ENCODE results near the gene SAA2. TPM values are rescaled to one million over a fixed set of nuclear protein-coding genes. Genes with fewer than 3 reads are reported as not detected.

Gene SAA2
- total and polyA plus RNA-seq, 10 of the 15 experiments (the other 5 are each of a cell fraction or from before 2014, with no cell fraction given), result 0.18 to 4.1 (median 0.28) TPM; not detected in 2

DNA sequence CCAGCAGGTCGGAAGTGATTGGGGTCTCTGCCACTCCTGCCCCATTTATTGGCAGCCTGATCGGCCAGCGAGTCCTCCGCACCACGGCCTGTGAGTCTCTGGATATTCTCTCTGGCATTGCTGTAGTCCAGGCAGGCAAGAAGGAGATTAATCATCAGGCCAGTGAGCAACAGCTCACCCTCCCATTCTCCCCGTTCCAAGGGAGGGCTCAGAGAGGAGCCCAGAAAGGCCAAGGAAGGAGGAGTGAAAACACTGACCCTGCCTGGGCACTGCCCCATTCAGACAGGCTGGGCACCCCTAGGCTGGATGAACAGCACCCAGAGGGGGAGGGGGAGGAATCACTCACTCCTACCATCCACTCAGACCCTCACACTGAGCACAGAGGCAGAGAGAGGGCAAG, 3.1 kb downstream of the SAA2 start:
- Histone ChIP-seq H3K27me3 (replicated peaks in 1 of 2; ENCODE audit: control insufficient read depth in 2 of 2, insufficient read depth in 2 of 2, low read length in 1 of 2) (no peaks in the 10 kb centered on the region), H3K27ac (ENCODE audit: control insufficient read depth, insufficient read depth) (peak overlapping the region; percentile 85), H2AFZ (ENCODE audit: control insufficient read depth, low read depth, low read length) (peak overlapping the region; percentile 26; the same call in 1 of the 2 replicates), H3K4me2 (ENCODE audit: control insufficient read depth, insufficient read depth) (peak overlapping the region; percentile 33; the same call in 1 of the 2 replicates), H3K79me2 (ENCODE audit: control insufficient read depth, insufficient read depth, low read length) (no peaks in the 10 kb centered on the region), H3K4me1 (ENCODE audit: control insufficient read depth, insufficient read depth, low read length) (peaks cover 24% of the 10 kb centered on the region), H3K4me3 (no peak overlapping the region), H3K9ac (ENCODE audit: control insufficient read depth, insufficient read depth, low read length) (no peak overlapping the region), H3K9me3 (replicated peaks; ENCODE audit: control insufficient read depth, insufficient read depth, low read length) (no peaks in the 10 kb centered on the region), H3K36me3 (ENCODE audit: control insufficient read depth in 2 of 2, insufficient read depth in 2 of 2, low read length in 1 of 2) (no peaks in the 10 kb centered on the region), H4K20me1 (ENCODE audit: control insufficient read depth, insufficient read depth) (no peaks in the 10 kb centered on the region)
- no peak for FAIRE-seq
- RAD21 ChIA-PET (ENCODE audit: unreplicated experiment), result interaction anchor here (0.6 to 4.3 kb wide), 5 partner anchors 15 to 519 kb away, joined by 3 to 39 read pairs (median 5); partner anchors contain the start of gene LDHA
- CTCF ChIA-PET, result interaction anchor here (1.1 to 3.2 kb wide), 10 partner anchors 20 to 518 kb away, joined by 3 to 44 read pairs (median 10); partner anchors contain the start of genes GTF2H1, HPS5, LDHA and SAA1
- in situ Hi-C loops (cut with MboI), result no loop called here
- peak; percentile 1; the same call in 1 of the 3 replicates for ATAC-seq
- WGBS (ENCODE audit: insufficient coverage, insufficient replicate concordance, low lambda C conversion rate, missing lambda C conversion rate), result 64% methylated on average over 6 of the region's 6 CpGs
- TF ChIP-seq TCF12 (IDR thresholded peaks at IDR 0.05; ENCODE audit: low read depth, low read length), result no peak
- TF ChIP-seq, protein P1, sequence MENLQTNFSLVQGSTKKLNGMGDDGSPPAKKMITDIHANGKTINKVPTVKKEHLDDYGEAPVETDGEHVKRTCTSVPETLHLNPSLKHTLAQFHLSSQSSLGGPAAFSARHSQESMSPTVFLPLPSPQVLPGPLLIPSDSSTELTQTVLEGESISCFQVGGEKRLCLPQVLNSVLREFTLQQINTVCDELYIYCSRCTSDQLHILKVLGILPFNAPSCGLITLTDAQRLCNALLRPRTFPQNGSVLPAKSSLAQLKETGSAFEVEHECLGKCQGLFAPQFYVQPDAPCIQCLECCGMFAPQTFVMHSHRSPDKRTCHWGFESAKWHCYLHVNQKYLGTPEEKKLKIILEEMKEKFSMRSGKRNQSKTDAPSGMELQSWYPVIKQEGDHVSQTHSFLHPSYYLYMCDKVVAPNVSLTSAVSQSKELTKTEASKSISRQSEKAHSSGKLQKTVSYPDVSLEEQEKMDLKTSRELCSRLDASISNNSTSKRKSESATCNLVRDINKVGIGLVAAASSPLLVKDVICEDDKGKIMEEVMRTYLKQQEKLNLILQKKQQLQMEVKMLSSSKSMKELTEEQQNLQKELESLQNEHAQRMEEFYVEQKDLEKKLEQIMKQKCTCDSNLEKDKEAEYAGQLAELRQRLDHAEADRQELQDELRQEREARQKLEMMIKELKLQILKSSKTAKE (IDR thresholded peaks at IDR 0.05; ENCODE audit: low read depth, poor library complexity, severe bottlenecking), result no peak
- no peak for TF ChIP-seq TCF3 (IDR thresholded peaks at IDR 0.05; ENCODE audit: borderline replicate concordance, insufficient read depth, low read depth, low read length)
- TF ChIP-seq SIX5 (IDR thresholded peaks at IDR 0.05; ENCODE audit: low read depth, low read length, severe bottlenecking), result no peak
- TF ChIP-seq, protein P2, sequence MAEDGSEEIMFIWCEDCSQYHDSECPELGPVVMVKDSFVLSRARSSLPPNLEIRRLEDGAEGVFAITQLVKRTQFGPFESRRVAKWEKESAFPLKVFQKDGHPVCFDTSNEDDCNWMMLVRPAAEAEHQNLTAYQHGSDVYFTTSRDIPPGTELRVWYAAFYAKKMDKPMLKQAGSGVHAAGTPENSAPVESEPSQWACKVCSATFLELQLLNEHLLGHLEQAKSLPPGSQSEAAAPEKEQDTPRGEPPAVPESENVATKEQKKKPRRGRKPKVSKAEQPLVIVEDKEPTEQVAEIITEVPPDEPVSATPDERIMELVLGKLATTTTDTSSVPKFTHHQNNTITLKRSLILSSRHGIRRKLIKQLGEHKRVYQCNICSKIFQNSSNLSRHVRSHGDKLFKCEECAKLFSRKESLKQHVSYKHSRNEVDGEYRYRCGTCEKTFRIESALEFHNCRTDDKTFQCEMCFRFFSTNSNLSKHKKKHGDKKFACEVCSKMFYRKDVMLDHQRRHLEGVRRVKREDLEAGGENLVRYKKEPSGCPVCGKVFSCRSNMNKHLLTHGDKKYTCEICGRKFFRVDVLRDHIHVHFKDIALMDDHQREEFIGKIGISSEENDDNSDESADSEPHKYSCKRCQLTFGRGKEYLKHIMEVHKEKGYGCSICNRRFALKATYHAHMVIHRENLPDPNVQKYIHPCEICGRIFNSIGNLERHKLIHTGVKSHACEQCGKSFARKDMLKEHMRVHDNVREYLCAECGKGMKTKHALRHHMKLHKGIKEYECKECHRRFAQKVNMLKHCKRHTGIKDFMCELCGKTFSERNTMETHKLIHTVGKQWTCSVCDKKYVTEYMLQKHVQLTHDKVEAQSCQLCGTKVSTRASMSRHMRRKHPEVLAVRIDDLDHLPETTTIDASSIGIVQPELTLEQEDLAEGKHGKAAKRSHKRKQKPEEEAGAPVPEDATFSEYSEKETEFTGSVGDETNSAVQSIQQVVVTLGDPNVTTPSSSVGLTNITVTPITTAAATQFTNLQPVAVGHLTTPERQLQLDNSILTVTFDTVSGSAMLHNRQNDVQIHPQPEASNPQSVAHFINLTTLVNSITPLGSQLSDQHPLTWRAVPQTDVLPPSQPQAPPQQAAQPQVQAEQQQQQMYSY (CRISPR knock-in tag; IDR thresholded peaks at IDR 0.05), result no peak
- TF ChIP-seq RBBP5 (conservative IDR thresholded peaks at IDR 0.05), result no peak
- TF ChIP-seq TCF7 (IDR thresholded peaks at IDR 0.05; ENCODE audit: borderline replicate concordance), result no peak
- TF ChIP-seq NR2F1 (conservative IDR thresholded peaks at IDR 0.05), result no peak
- TF ChIP-seq TBL1XR1 (IDR thresholded peaks at IDR 0.05; ENCODE audit: low read depth, low read length), result no peak
- POLR2A ChIA-PET, result no interaction called here
- no peak for DNase-seq (ENCODE audit: low read depth, low spot score)
- no TSS peak for BruUV-seq (replicated peaks)
- SMC1A ChIA-PET (ENCODE audit: uncharacterized antibody, unreplicated experiment), result interaction anchor here (0.9 to 4.8 kb wide), 10 partner anchors 20 to 164 kb away, joined by 3 to 48 read pairs (median 15); partner anchors contain the start of genes HPS5, LDHA and SAA1
- intact Hi-C loops (cut with micrococcal nuclease; ENCODE audit: unreplicated experiment), result loop anchor here (10.0 kb wide), 3 partner anchors 279 to 479 kb away; partner anchors contain the start of genes IGSF22 and TSG101
